Measurements from ENCODE around the gene CACNA1C. TPM values are rescaled to one million over a fixed set of nuclear protein-coding genes. Genes with fewer than 3 reads are reported as not detected.
"Not testable (repeated sequence)": the region's sequence is repeated elsewhere in the genome, so short reads cannot be mapped to it uniquely, and the experiment has no call there.

CACNA1C gene
- total and polyA plus RNA-seq, 8 donors, result 0.31 to 55.8 (median 7.2) TPM

DNA sequence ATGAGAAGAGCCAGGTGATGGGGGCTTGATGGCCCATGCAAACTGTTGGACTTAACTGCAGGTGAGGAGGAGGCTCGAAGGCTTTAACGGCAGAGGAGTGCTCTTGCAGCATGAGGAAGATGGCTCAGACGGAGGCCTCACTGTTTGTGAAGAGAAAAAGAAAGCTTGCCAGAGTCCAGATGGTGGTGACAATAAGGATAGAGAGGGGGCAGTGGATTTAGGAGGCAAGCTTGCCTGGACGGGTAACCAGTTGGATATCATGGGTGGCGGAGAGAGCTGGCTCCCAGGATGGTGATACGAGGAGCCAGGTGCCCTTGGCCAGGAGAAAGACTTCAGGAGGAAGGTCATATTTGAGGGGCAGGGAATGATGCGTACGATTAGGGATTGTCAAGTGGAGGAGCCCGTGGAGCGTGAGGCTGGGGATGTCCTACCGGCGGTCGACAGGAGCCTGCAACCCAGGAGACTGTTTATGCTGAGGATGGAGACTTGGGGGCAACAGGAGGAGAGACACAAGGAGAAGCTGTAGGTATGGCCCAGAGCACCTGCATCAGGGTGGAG, 71.8 kb downstream of the CACNA1C start:
- Histone ChIP-seq H3K36me3 (peaks cover 0 to 8% (median 0%) of the 10 kb centered on the region in 4 donors), H3K27me3 (no peaks in the 10 kb centered on the region), H3K4me1 (peaks cover 0 to 33% (median 10%) of the 10 kb centered on the region in 4 donors), H3K27ac (no peak overlapping the region), H3K4me3 (no peak overlapping the region), H3K9me3 (no peaks in the 10 kb centered on the region)
- TF ChIP-seq POLR2A (IDR thresholded peaks at IDR 0.05) (no peak), EP300 (IDR thresholded peaks at IDR 0.05) (no peak), POLR2AphosphoS5 (IDR thresholded peaks at IDR 0.05) (no peak)
- TF ChIP-seq, protein P1, sequence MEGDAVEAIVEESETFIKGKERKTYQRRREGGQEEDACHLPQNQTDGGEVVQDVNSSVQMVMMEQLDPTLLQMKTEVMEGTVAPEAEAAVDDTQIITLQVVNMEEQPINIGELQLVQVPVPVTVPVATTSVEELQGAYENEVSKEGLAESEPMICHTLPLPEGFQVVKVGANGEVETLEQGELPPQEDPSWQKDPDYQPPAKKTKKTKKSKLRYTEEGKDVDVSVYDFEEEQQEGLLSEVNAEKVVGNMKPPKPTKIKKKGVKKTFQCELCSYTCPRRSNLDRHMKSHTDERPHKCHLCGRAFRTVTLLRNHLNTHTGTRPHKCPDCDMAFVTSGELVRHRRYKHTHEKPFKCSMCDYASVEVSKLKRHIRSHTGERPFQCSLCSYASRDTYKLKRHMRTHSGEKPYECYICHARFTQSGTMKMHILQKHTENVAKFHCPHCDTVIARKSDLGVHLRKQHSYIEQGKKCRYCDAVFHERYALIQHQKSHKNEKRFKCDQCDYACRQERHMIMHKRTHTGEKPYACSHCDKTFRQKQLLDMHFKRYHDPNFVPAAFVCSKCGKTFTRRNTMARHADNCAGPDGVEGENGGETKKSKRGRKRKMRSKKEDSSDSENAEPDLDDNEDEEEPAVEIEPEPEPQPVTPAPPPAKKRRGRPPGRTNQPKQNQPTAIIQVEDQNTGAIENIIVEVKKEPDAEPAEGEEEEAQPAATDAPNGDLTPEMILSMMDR (IDR thresholded peaks at IDR 0.05), result no peak
- DNase-seq, result no peak
- intact Hi-C loops (cut with DNase I; ENCODE audit: low total_unique reads), result no loop called here
- WGBS, 5 donors, result 88 to 90% (median 89%) methylated on average over 13 of the region's 13 CpGs

DNA sequence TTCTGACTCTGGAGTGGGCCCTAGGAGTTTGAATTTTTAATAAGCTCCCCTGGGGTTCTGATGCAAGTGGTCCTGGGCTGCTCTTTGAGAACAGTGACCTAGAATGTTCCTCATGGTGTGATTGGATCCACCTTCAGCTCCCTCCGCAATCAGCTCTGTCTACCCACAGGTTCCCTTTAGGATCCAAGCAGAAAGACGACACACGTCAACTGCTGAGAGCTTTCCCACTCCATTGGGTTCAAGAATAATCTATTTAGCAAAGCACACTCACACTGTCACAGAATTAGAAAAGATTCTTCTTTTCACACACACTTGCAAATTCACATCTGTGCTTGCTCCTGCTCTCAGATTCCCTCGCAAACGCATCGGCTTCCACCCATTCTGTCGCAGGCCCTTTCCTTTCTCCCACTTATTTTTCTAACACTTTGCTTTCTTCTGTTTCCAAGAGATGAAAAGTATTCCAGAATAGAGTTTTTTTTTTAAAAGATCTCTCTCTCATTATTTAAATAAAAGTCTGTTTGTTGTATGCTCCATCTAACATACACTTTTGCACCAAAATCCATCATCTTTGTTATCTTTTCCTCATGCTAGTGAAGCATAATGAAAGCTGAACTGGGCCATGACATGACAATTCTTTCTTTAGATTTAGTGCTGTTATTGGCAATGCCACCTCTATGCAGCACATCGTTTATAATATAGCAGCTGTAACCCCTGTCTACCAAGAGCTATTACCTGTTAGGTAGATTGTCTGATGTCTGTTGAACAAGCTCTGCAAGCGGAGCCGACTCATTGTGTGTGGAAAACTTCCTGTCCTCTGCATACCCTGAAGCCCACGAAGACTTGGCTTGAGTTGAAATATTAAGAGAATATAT, 73.1 kb downstream of the CACNA1C start:
- intact Hi-C loops (cut with DNase I; ENCODE audit: low total_unique reads), result no loop called here
- Histone ChIP-seq H3K27me3 (no peaks in the 10 kb centered on the region), H3K36me3 (peaks cover 0 to 8% (median 0%) of the 10 kb centered on the region in 4 donors), H3K4me1 (peaks cover 0 to 19% (median 1%) of the 10 kb centered on the region in 4 donors), H3K9me3 (no peaks in the 10 kb centered on the region), H3K4me3 (no peak overlapping the region), H3K27ac (no peak overlapping the region)
- DNase-seq, result no peak
- no peak for TF ChIP-seq POLR2AphosphoS5 (IDR thresholded peaks at IDR 0.05)
- WGBS, 5 donors, result 81 to 84% (median 83%) methylated on average over 11 of the region's 11 CpGs

DNA sequence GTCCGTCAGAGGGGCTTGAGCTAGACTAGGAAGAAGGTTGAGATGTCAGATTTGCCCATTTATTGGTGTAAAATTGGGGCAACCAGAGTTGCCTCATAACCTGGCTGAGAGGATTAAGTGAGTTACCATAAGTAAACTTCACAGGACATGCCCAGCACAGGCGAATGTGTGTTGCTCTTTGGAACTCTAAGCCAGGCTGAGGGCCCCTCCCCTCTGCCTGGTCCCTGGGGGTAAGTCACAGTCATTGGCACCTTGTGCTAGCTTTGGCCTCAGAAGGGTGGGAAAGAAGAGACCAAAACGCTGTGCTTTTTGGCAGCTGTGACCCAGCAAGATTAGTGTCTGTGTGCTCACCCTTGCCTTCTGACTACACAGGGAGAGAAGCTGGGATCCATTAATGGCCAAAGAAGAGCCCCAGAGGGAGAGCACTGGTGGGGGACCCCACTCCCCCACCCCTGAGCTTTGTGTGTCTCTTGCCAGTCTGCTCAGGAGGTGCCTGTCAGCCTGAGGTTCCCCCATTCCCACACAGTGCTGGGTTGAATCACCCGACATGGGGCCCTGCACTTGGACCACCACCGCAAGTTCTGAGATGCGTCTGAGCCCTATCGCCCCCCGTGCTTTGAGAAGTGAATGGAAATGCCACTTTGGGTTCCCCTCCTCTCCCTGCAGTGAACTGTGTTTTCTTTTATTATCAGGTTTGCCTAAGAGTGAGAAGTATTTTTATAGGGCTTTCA, 74.1 kb downstream of the CACNA1C start:
- peaks cover 0 to 12% (median 0%) of the 10 kb centered on the region in 4 donors for H3K4me1 ChIP-seq
- no peaks in the 10 kb centered on the region for H3K27me3 ChIP-seq
- H3K36me3 ChIP-seq, result peaks cover 0 to 7% (median 0%) of the 10 kb centered on the region in 4 donors
- no peak overlapping the region for H3K27ac ChIP-seq
- TF ChIP-seq EP300 (IDR thresholded peaks at IDR 0.05) (no peak), POLR2A (IDR thresholded peaks at IDR 0.05) (no peak), POLR2AphosphoS5 (IDR thresholded peaks at IDR 0.05) (no peak)
- TF ChIP-seq, protein P1 (IDR thresholded peaks at IDR 0.05), result no peak
- WGBS, 5 donors, result 77 to 86% (median 83%) methylated on average over 8 of the region's 8 CpGs
- no peak for DNase-seq
- intact Hi-C loops (cut with DNase I; ENCODE audit: low total_unique reads), result no loop called here
- no peaks in the 10 kb centered on the region for H3K9me3 ChIP-seq
- no peak overlapping the region for H3K4me3 ChIP-seq

DNA sequence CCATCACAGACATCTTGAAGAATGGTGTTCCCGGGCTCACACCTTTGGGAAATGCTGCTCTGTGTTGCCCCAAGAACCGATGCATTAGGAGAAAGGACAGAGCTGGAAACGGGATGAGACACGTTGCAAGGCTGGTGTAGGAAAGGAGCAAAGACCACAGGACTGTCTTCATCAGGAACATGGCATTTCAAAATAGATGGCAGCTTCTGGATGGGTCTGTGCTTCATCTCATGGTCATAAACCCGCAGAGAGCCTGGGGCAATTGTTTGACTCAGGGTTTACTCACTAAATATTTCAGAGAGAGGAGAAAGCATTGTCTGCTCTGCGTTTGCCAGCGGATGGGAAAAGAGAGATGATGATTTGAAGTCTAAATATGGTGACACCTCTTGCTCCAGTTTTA, 76.3 kb downstream of the CACNA1C start:
- 75 to 91% (median 80%) methylated on average over 7 of the region's 7 CpGs for WGBS, 5 donors
- intact Hi-C loops (cut with DNase I; ENCODE audit: low total_unique reads), result no loop called here
- Histone ChIP-seq H3K9me3 (no peaks in the 10 kb centered on the region), H3K27ac (no peak overlapping the region), H3K27me3 (no peaks in the 10 kb centered on the region), H3K4me3 (no peak overlapping the region), H3K36me3 (no peaks in the 10 kb centered on the region), H3K4me1 (peaks cover 0 to 10% (median 0%) of the 10 kb centered on the region in 4 donors)
- DNase-seq, result no peak
- TF ChIP-seq POLR2A (IDR thresholded peaks at IDR 0.05) (no peak), POLR2AphosphoS5 (IDR thresholded peaks at IDR 0.05) (peak in 1 of 3 donors; percentile 29)
- TF ChIP-seq, protein P1 (IDR thresholded peaks at IDR 0.05), result no peak

DNA sequence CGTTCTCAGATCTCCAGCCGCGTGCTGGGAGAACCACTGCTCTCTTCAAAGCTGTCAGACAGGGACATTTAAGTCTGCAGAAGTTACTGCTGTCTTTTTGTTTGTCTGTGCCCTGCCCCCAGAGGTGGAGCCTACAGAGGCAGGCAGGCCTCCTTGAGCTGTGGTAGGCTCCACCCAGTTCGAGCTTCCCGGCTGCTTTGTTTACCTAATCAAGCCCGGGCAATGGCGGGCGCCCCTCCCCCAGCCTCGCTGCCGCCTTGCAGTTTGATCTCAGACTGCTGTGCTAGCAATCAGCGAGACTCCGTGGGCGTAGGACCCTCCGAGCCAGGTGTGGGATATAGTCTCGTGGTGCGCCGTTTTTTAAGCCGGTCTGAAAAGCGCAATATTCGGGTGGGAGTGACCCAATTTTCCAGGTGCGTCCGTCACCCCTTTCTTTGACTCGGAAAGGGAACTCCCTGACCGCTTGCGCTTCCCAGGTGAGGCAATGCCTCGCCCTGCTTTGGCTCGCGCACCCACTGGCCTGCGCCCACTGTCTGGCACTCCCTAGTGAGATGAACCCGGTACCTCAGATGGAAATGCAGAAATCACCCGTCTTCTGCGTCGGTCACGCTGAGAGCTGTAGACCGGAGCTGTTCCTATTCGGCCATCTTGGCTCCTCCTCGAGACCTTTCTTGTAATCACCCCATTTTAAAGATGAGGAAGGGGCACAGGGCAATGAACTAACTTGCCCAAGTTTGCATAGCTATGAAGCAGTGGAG, 83.1 kb downstream of the CACNA1C start:
- H3K36me3 ChIP-seq; H3K27ac ChIP-seq; DNase-seq; H3K9me3 ChIP-seq; H3K4me3 ChIP-seq; H3K27me3 ChIP-seq; intact Hi-C loops (cut with DNase I; ENCODE audit: low total_unique reads): not testable (repeated sequence)
- peaks cover 0 to 13% (median 4%) of the 10 kb centered on the region in 4 donors for H3K4me1 ChIP-seq
- 63 to 97% (median 77%) methylated on average over 13 to 27 of the region's 37 CpGs for WGBS, 5 donors
